HepG2 (cell line): ENCODE measurements around the gene CCDC87. TPM values are rescaled to one million over a fixed set of nuclear protein-coding genes. Genes with fewer than 3 reads are reported as not detected.

Experiments used
- ATAC-seq: fragments of 200-7000 bp; cut with Tn5 transposase; 3 replicates; pipeline ENCODE4 v1.9.1; 2020; ENCODE audit warnings: mild to moderate bottlenecking, moderate library complexity
- BruUV-seq: library from RNA; stranded (reverse); fragments of 400-500 nt; replicated peaks from 2 replicates; lab custom pipeline; 2021; lab: Mats Ljungman, UMichigan
- CTCF ChIA-PET: fragments of 300-600 bp; formaldehyde crosslinking; extraction: SDS; loops from one replicate; lab custom pipeline; 2021; ENCODE audit warnings: low total read pairs, inconsistent platforms, low intra/inter-chr PET ratio; lab: Yijun Ruan, JAX
- POLR2A ChIA-PET: fragments of 350-600 bp; sonication (Branson Sonifier 250); formaldehyde crosslinking; loops from one replicate; lab custom pipeline; 2020; ENCODE audit warnings: antibody characterized with exemption, inconsistent platforms; lab: Yijun Ruan, JAX
- DNase-seq: peaks from one replicate; pipeline ENCODE4 v3.0.0-alpha.2; 2015; ENCODE audit warnings: low spot score
- FAIRE-seq: peaks from 3 replicates; lab custom pipeline; 2011; peaks lifted over from hg19 to GRCh38; lab: Jason Lieb, UNC
- H2AFZ ChIP-seq: one replicate; pipeline ENCODE4 v1.6.1; 2011; ENCODE audit warnings: low read length, inconsistent platforms
- H3K27ac ChIP-seq: fragments of 300-600 bp; 3 replicates; pipeline ENCODE4 v1.8.0; 2011; ENCODE audit warnings: mixed run types, mild to moderate bottlenecking, mixed read lengths, low read length, inconsistent platforms; ENCODE audit not compliant: insufficient read depth; ENCODE audit errors: extremely low read length
- H3K27me3 ChIP-seq, 2 experiments: fragments of 200-600 bp in 1 of 2; 2 replicates in 1 of 2; 3 replicates in 1 of 2; pipeline versions ENCODE4 v1.6.0 to v1.8.0; 2011; ENCODE audit warnings: low read length in 2 of 2, mild to moderate bottlenecking in 2 of 2, moderate library complexity in 2 of 2, inconsistent platforms in 1 of 2; ENCODE audit not compliant: insufficient read depth in 2 of 2, control insufficient read depth in 1 of 2
- H3K36me3 ChIP-seq, 2 experiments: fragments of 200-600 bp in 1 of 2; replicated peaks in 1 of 2; 2 replicates in 1 of 2; 3 replicates in 1 of 2; pipeline versions ENCODE4 v1.5.1 to v1.8.0; 2011; ENCODE audit warnings: low read length in 2 of 2, inconsistent platforms in 1 of 2; ENCODE audit not compliant: insufficient read depth in 2 of 2, control insufficient read depth in 1 of 2
- H3K4me1 ChIP-seq: 2 replicates; pipeline ENCODE4 v1.5.1; 2012; ENCODE audit warnings: low read length, inconsistent platforms; ENCODE audit not compliant: insufficient read depth
- H3K4me2 ChIP-seq: 2 replicates; pipeline ENCODE4 v1.6.0; 2011; ENCODE audit warnings: low read depth, low read length, inconsistent platforms
- H3K4me3 ChIP-seq, 3 experiments: fragments of 200-600 bp in 1 of 3; sonication (generic), shearing (Covaris generic) in 1 of 3; replicated peaks in 1 of 3; 2 replicates each; pipeline ENCODE4 v1.5.1; 2011 to 2016; ENCODE audit warnings: low read length in 3 of 3, inconsistent platforms in 2 of 3, low read depth in 2 of 3, mild to moderate bottlenecking in 2 of 3, control low read depth in 1 of 3, mixed read lengths in 1 of 3; ENCODE audit not compliant: insufficient read depth in 1 of 3
- H3K79me2 ChIP-seq: one replicate; pipeline ENCODE4 v1.6.1; 2011; ENCODE audit warnings: low read length, inconsistent platforms; ENCODE audit not compliant: insufficient read depth
- H3K9ac ChIP-seq: 2 replicates; pipeline ENCODE4 v1.6.0; 2011; ENCODE audit warnings: mild to moderate bottlenecking, low read depth, low read length, inconsistent platforms; ENCODE audit not compliant: insufficient read depth
- H3K9me3 ChIP-seq: 2 replicates; pipeline ENCODE4 v1.5.1; 2012; ENCODE audit warnings: mild to moderate bottlenecking, low read length
- H4K20me1 ChIP-seq: 2 replicates; pipeline ENCODE4 v1.6.0; 2011; ENCODE audit warnings: inconsistent platforms, mild to moderate bottlenecking, low read length, moderate library complexity; ENCODE audit not compliant: insufficient read depth
- CERS6 ChIP-seq: sonication (generic); formaldehyde crosslinking; IDR thresholded peaks from 2 replicates; pipeline ENCODE4 v1.5.0; 2020; ENCODE audit warnings: missing genetic modification reagents
- FLYWCH1 ChIP-seq: sonication (generic); formaldehyde crosslinking; IDR thresholded peaks from 2 replicates; pipeline ENCODE4 v1.8.1; 2023; ENCODE audit warnings: mild to moderate bottlenecking, missing genetic modification reagents
- GLI4 ChIP-seq: sonication (generic); formaldehyde crosslinking; IDR thresholded peaks from 2 replicates; pipeline ENCODE4 v1.5.1; 2020; ENCODE audit warnings: missing genetic modification reagents, mild to moderate bottlenecking, moderate library complexity, borderline replicate concordance
- HOXA7 ChIP-seq: sonication (generic); formaldehyde crosslinking; IDR thresholded peaks from 2 replicates; pipeline ENCODE4 v1.8.1; 2022; ENCODE audit warnings: mild to moderate bottlenecking, missing genetic modification reagents, moderate library complexity
- PBX3 ChIP-seq: sonication (generic); formaldehyde crosslinking; IDR thresholded peaks from 2 replicates; pipeline ENCODE4 v1.8.1; 2023; ENCODE audit warnings: missing genetic modification reagents, inconsistent platforms, borderline replicate concordance
- PHB2 ChIP-seq: fragments of 450-650 bp; IDR thresholded peaks from 2 replicates; pipeline ENCODE4 v1.6.1; 2018; ENCODE audit not compliant: partially characterized antibody
- PRDM10 ChIP-seq: sonication (generic); formaldehyde crosslinking; IDR thresholded peaks from 2 replicates; pipeline ENCODE4 v1.4.0; 2020; ENCODE audit warnings: low read depth, missing genetic modification reagents
- RBM39 ChIP-seq: fragments of 200-400 bp; formaldehyde crosslinking; IDR thresholded peaks from one replicate; pipeline ENCODE4 v1.6.1; 2018; ENCODE audit warnings: antibody characterized with exemption, mild to moderate bottlenecking, low read depth, low read length; ENCODE audit not compliant: poor library complexity, severe bottlenecking
- SMAD9 ChIP-seq: sonication (generic); formaldehyde crosslinking; IDR thresholded peaks from 2 replicates; pipeline ENCODE4 v1.5.1; 2020; ENCODE audit warnings: mild to moderate bottlenecking, missing genetic modification reagents
- TAF15 ChIP-seq: fragments of 200-400 bp; formaldehyde crosslinking; IDR thresholded peaks from one replicate; pipeline ENCODE4 v1.6.1; 2018; ENCODE audit warnings: mild to moderate bottlenecking, low read depth, low read length; ENCODE audit not compliant: poor library complexity, severe bottlenecking
- THRA ChIP-seq: sonication (generic); formaldehyde crosslinking; IDR thresholded peaks from 2 replicates; pipeline ENCODE4 v1.4.0; 2020; ENCODE audit warnings: missing genetic modification reagents, borderline replicate concordance
- TP53 ChIP-seq: sonication (generic); formaldehyde crosslinking; conservative IDR thresholded peaks from 2 replicates; pipeline ENCODE4 v1.4.0; 2020; ENCODE audit warnings: missing genetic modification reagents
- XBP1 ChIP-seq: sonication (generic); formaldehyde crosslinking; IDR thresholded peaks from 2 replicates; pipeline ENCODE4 v1.5.0; 2020; ENCODE audit warnings: missing genetic modification reagents
- ZFP36 ChIP-seq: fragments of 150-350 bp; IDR thresholded peaks from 2 replicates; pipeline ENCODE4 v1.6.1; 2018; ENCODE audit warnings: borderline replicate concordance, low read length, low read depth; ENCODE audit not compliant: partially characterized antibody
- ZNF317 ChIP-seq: sonication (generic); formaldehyde crosslinking; IDR thresholded peaks from 2 replicates; pipeline ENCODE4 v1.5.0; 2020; ENCODE audit warnings: mild to moderate bottlenecking, missing genetic modification reagents
- ZNF441 ChIP-seq: sonication (generic); formaldehyde crosslinking; IDR thresholded peaks from 2 replicates; pipeline ENCODE4 v1.7.0; 2021; ENCODE audit warnings: missing genetic modification reagents, borderline replicate concordance
- ZNF724P ChIP-seq: sonication (generic); formaldehyde crosslinking; IDR thresholded peaks from 2 replicates; pipeline ENCODE4 v1.8.0; 2022; ENCODE audit warnings: missing genetic modification reagents, borderline replicate concordance
- ZNF790 ChIP-seq: sonication (generic); formaldehyde crosslinking; IDR thresholded peaks from 2 replicates; pipeline ENCODE4 v1.8.0; 2022; ENCODE audit warnings: missing genetic modification reagents, mild to moderate bottlenecking, borderline replicate concordance
- WGBS: methylation state at CpG from one replicate; pipeline ENCODE4 v1.1.6; 2017; ENCODE audit warnings: low lambda C conversion rate; 5-methylcytosine and 5-hydroxymethylcytosine counted together
- in situ Hi-C: cut with HindIII; loops from 2 replicates; pipeline ENCODE4 v1.10.0; 2017; ENCODE audit warnings: low pct_unique_long_range_greater_than_20kb; ENCODE audit not compliant: extremely low pct_ligation_motif_present
- intact Hi-C: fragments of 100-400 bp; cut with micrococcal nuclease; formaldehyde crosslinking; loops from one replicate; pipeline ENCODE4 v1.10.0; 2022; ENCODE audit not compliant: unreplicated experiment
- polyA plus RNA-seq, 8 experiments: library from polyadenylated mRNA; depleted of rRNA in 3 of 8; stranded (reverse) in 7 of 8; unstranded in 1 of 8; fragments of >200 nt; fragmentation: Illumina TruSeq in 4 of 8; extraction: Trizol in 4 of 8; gene quantifications; 2 replicates each; pipeline versions ENCODE4 v1.2.1 to v1.2.3, GENCODE V29; 2011 to 2016; ENCODE audit warnings: low read depth in 4 of 8, missing spikeins in 1 of 8, mixed read lengths in 1 of 8; ENCODE audit not compliant: insufficient read depth in 1 of 8
- total RNA-seq, 5 experiments: library from RNA; depleted of rRNA; stranded (reverse); fragments of >200 nt; fragmentation: Illumina TruSeq; extraction: Trizol; gene quantifications; 2 replicates each; pipeline ENCODE4 v1.2.3, GENCODE V29; 2016; ENCODE audit warnings: low read depth in 1 of 5

CCDC87 gene
- total and polyA plus RNA-seq, 2 of the 13 experiments (the other 11 are each of a cell fraction or from before 2014, with no cell fraction given) = 0.05 to 0.42 TPM

- no TSS peak for BruUV-seq
- Histone ChIP-seq H3K36me3 (peaks cover 41 to 81% of the 10 kb centered on the region in 2 experiments), H3K4me1 (peaks cover 24% of the 10 kb centered on the region), H2AFZ (no peak overlapping the region), H3K27me3 (no peaks in the 10 kb centered on the region), H3K9me3 (no peaks in the 10 kb centered on the region), H4K20me1 (peaks cover 45% of the 10 kb centered on the region), H3K4me2 (no peak overlapping the region), H3K4me3 (no peak overlapping the region), H3K79me2 (peaks cover 95% of the 10 kb centered on the region), H3K9ac (no peak overlapping the region), H3K27ac (no peak overlapping the region)
- FAIRE-seq (no peak), ATAC-seq (no peak), DNase-seq (no peak)
- intact Hi-C loops (no loop called here), in situ Hi-C loops (no loop called here)
- POLR2A ChIA-PET = interaction anchor here (1.2 to 10.6 kb wide), 4 partner anchors 10 to 34 kb away, joined by 3 to 211 read pairs (median 16); partner anchors contain the start of genes CCDC87, RBM14 and RBM4
- 99% methylated on average over 25 of the region's 25 CpGs for WGBS
- CTCF ChIA-PET = no interaction called here
- no peak for TF ChIP-seq ZFP36
- TF ChIP-seq GLI4 (CRISPR knock-in tag) = no peak
- no peak for TF ChIP-seq FLYWCH1 (CRISPR knock-in tag)
- TF ChIP-seq ZNF724P (CRISPR knock-in tag) = no peak
- no peak for TF ChIP-seq TAF15
- no peak for TF ChIP-seq PBX3
- TF ChIP-seq PRDM10 (CRISPR knock-in tag) = no peak
- TF ChIP-seq PHB2 = no peak
- TF ChIP-seq CERS6 (CRISPR knock-in tag) = no peak
- TF ChIP-seq SMAD9 = no peak
- TF ChIP-seq ZNF441 = no peak
- no peak for TF ChIP-seq RBM39
- no peak for TF ChIP-seq XBP1 (CRISPR knock-in tag)
- TF ChIP-seq ZNF790 = no peak
- no peak for TF ChIP-seq ZNF317
- no peak for TF ChIP-seq THRA (CRISPR knock-in tag)
- no peak for TF ChIP-seq TP53 (CRISPR knock-in tag)
- no peak for TF ChIP-seq HOXA7
Observed at GRCh38 chr11:66626382-66626781, 33.5 kb upstream of the CCDC87 start.
